Rectal smooth muscle tissue (tissue), 1 donor: Measurements from ENCODE around the gene SLC2A9.

Experiments used
- H3K27ac ChIP-seq: one replicate; pipeline ENCODE4 v1.7.0; 2013; ENCODE audit warnings: low read depth, low read length, inconsistent platforms
- H3K27me3 ChIP-seq: one replicate; pipeline ENCODE4 v1.7.0; 2013; ENCODE audit warnings: low read length; ENCODE audit not compliant: control insufficient read depth, insufficient read depth
- H3K36me3 ChIP-seq: one replicate; pipeline ENCODE4 v1.7.0; 2013; ENCODE audit warnings: low read length; ENCODE audit not compliant: control insufficient read depth, insufficient read depth
- H3K4me1 ChIP-seq: one replicate; pipeline ENCODE4 v1.7.0; 2013; ENCODE audit warnings: low read length; ENCODE audit not compliant: control insufficient read depth, insufficient read depth
- H3K4me3 ChIP-seq: one replicate; pipeline ENCODE4 v1.7.0; 2013; ENCODE audit warnings: low read length
- H3K9ac ChIP-seq: one replicate; pipeline ENCODE4 v1.7.0; 2013; ENCODE audit warnings: low read length

SLC2A9 gene

DNA sequence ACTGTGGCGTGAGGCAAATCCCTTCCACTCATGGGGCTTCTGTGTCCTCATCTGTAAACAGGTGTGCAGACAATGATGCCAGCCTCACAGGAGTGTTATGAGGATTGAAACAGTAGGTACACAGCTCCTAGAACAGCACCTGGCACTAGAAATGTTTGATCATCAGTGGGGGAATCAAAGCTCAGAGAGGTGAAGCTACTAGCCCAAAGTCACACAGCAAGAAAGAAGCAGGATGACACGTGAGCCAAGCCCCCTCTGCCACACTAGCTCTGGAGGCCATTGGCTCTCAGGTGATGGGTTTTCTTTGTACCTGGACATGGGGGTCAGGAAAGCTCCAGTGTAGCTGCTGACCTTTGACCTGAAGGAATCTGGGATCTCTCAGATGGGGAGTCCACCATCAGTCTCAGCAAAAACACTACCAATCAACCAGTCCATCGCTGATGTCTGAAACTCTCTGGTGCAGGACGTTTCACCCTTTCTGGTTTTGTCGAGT, 13.4 kb upstream of the SLC2A9 start:
- no peak overlapping the region for H3K4me3 ChIP-seq
- no peaks in the 10 kb centered on the region for H3K4me1 ChIP-seq
- no peaks in the 10 kb centered on the region for H3K27me3 ChIP-seq
- no peaks in the 10 kb centered on the region for H3K36me3 ChIP-seq
- no peak overlapping the region for H3K27ac ChIP-seq
- no peak overlapping the region for H3K9ac ChIP-seq

- Histone ChIP-seq H3K27me3 (no peaks in the 10 kb centered on the region), H3K4me3 (no peak overlapping the region), H3K27ac (no peak overlapping the region), H3K4me1 (no peaks in the 10 kb centered on the region), H3K36me3 (no peaks in the 10 kb centered on the region), H3K9ac (no peak overlapping the region)
Observed at GRCh38 chr4:10034136-10034535, 12.8 kb upstream of the SLC2A9 start.

GRCh38 chr4:10033191-10033881, 12.0 kb upstream of the SLC2A9 start:
- H3K4me3 ChIP-seq: no peak overlapping the region
- no peaks in the 10 kb centered on the region for H3K4me1 ChIP-seq
- no peaks in the 10 kb centered on the region for H3K27me3 ChIP-seq
- H3K27ac ChIP-seq: peak overlapping the region; percentile 60
- no peaks in the 10 kb centered on the region for H3K36me3 ChIP-seq
- no peak overlapping the region for H3K9ac ChIP-seq

- Histone ChIP-seq H3K4me3 (no peak overlapping the region), H3K9ac (no peak overlapping the region), H3K27me3 (no peaks in the 10 kb centered on the region), H3K36me3 (no peaks in the 10 kb centered on the region), H3K4me1 (no peaks in the 10 kb centered on the region), H3K27ac (peak overlapping the region; percentile 40)
Observed at GRCh38 chr4:10032625-10033024, 11.3 kb upstream of the SLC2A9 start.

DNA sequence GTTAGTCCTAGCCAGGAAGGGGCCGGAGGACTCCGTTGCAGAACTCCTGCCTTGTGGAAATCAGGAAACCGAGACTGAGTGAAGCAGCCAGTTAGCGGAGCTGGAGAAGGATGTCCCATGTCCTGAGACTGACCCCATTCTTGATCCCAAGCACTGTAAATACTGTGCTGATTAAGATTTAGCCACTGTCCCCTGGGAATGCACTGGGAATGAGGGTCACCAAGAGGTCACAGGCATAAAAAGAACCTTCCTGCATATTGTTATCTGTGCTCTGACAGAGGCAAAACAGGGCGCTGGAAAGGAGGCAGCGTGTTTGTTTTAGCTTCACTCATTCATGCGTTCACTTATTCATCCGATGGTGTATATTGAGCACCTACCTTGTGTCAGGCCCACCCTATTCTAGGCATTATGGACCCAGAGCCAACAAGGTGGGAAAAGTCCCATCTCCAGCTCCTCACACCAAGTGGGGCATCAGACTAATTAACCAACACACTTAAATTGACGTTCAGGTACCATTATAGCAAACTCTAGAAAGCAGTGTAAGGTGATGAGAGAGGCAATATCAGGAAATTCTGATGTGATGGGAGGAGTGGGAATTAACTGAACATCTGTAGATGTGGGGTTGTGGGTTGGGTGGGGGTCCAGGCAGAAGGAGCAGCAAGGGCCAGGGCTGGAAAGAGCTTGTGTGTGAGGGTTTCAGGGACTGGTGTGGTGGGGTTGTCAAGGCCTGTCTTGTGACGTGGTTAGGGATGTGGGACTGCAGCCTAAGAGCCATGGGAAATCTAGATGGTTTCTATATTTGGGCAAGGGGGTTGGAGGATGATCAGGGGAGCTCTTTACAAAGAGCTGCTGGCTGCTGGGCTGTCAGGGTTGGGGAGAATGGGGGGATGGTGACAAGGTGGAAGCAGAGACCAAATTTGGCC, 10.6 kb upstream of the SLC2A9 start:
- Histone ChIP-seq H3K27ac (peak overlapping the region; percentile 40), H3K4me3 (no peak overlapping the region), H3K9ac (no peak overlapping the region), H3K36me3 (no peaks in the 10 kb centered on the region), H3K4me1 (no peaks in the 10 kb centered on the region), H3K27me3 (no peaks in the 10 kb centered on the region)

DNA sequence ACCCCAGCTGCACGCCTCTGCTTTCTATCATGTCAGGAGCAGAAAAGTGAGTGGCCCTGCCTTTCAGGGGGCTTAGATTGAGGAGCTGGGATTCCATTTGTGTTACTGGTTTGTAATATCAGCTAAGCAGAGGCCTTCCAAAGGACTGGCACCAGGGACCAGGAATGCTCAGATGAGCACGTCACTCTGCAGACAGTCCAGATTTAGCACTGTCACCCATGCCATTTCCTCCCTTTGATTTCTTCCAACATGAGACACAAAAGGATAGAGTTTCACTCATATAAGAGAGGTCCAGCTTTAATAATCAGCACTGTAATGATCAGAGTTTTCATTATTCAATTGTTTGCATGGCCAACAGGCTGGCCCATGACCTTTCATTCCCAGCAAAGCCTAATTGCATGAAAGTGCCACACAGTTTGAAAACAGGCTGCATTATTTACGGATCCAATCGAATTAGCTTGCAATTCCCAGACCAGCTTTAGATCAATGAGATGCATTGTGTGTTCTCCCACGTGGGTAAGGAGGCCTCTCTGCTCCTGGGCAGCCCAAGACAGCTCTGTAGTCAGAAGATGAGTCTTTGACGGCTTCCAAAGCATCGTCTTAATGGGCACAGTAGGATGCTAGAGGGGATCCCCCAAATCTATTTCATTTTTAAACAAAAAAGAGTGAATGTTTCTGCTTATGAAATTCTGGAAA, 9.8 kb upstream of the SLC2A9 start:
- no peak overlapping the region for H3K4me3 ChIP-seq
- no peaks in the 10 kb centered on the region for H3K27me3 ChIP-seq
- no peak overlapping the region for H3K27ac ChIP-seq
- H3K9ac ChIP-seq: no peak overlapping the region
- no peaks in the 10 kb centered on the region for H3K36me3 ChIP-seq
- H3K4me1 ChIP-seq: no peaks in the 10 kb centered on the region

DNA sequence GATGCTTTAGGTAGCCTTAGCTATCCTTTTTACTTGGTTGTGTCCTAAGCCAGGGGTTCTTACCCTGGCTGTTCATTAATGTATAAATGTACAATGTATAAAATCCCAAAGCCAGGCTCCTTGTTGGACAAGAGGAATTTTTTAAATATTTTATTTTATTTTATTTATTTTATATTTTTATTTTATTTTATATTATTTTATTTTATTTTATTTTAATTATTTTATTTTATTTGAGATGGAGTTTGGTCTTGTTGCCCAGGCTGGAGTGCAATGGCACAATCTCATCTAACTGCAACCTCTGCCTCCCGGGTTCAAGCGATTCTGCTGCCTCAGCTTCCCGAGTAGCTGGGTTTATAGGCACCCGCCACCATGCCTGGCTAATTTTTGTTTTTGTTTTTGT, 8.1 kb upstream of the SLC2A9 start:
- H3K4me1 ChIP-seq: no peaks in the 10 kb centered on the region
- no peak overlapping the region for H3K27ac ChIP-seq
- no peaks in the 10 kb centered on the region for H3K36me3 ChIP-seq
- no peaks in the 10 kb centered on the region for H3K27me3 ChIP-seq
- H3K4me3 ChIP-seq: no peak overlapping the region
- no peak overlapping the region for H3K9ac ChIP-seq

- Histone ChIP-seq H3K36me3 (no peaks in the 10 kb centered on the region), H3K27me3 (no peaks in the 10 kb centered on the region), H3K9ac (no peak overlapping the region), H3K4me3 (no peak overlapping the region), H3K27ac (no peak overlapping the region), H3K4me1 (no peaks in the 10 kb centered on the region)
Observed at GRCh38 chr4:10028910-10029309, 7.6 kb upstream of the SLC2A9 start.

DNA sequence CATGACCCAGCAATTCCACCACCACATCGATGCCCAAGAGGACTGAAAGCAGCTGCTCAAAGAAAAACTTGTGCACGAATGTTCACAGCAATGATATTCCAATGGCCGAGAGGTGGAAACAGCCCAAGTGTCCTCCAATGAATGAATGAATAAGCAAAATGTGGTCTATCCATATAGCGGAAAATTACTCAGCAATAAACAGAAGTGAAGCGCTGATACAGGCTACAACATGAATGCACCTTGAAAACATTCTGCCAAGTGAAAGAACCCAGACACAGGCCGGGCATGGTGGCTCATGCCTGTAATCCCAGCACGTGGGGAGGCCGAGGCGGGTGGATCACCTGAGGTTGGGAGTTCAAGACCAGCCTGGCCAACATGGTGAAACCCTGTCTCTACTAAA, 5.2 kb upstream of the SLC2A9 start:
- no peaks in the 10 kb centered on the region for H3K27me3 ChIP-seq
- no peak overlapping the region for H3K4me3 ChIP-seq
- no peak overlapping the region for H3K9ac ChIP-seq
- no peaks in the 10 kb centered on the region for H3K4me1 ChIP-seq
- H3K36me3 ChIP-seq: no peaks in the 10 kb centered on the region
- H3K27ac ChIP-seq: no peak overlapping the region

- no peak overlapping the region for H3K9ac ChIP-seq
- no peaks in the 10 kb centered on the region for H3K27me3 ChIP-seq
- H3K27ac ChIP-seq: no peak overlapping the region
- no peak overlapping the region for H3K4me3 ChIP-seq
- no peaks in the 10 kb centered on the region for H3K4me1 ChIP-seq
- H3K36me3 ChIP-seq: no peaks in the 10 kb centered on the region
Observed at GRCh38 chr4:10025230-10025806, 4.0 kb upstream of the SLC2A9 start.

- no peaks in the 10 kb centered on the region for H3K4me1 ChIP-seq
Observed at GRCh38 chr4:10024303-10024702, 3.0 kb upstream of the SLC2A9 start.

DNA sequence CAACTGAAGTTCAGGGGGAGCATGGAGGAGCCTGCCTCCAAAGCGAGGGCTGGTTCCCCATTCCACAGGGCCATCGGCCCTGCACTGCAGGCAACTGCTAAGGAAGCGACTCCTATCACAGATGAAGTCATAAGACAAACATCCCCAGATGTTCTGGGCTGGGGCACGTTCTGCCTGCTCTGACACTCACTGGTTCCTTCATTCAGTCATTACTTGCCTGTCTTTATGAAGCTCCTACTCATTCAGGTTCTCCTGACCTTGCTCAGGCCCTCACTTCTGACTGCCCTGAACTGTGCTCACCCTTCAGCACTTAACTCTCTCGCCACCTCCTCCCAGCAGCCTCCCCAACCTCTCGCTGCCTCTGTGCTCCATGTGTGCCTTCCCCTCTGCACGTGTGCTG, 2.5 kb upstream of the SLC2A9 start:
- no peak overlapping the region for H3K9ac ChIP-seq
- H3K4me1 ChIP-seq: no peaks in the 10 kb centered on the region
- H3K27me3 ChIP-seq: no peaks in the 10 kb centered on the region
- peak overlapping the region; percentile 15 for H3K27ac ChIP-seq
- no peaks in the 10 kb centered on the region for H3K36me3 ChIP-seq
- H3K4me3 ChIP-seq: no peak overlapping the region

More at GRCh38 chr4:10024303-10024702, 3.0 kb upstream of the SLC2A9 start:
- Histone ChIP-seq H3K27me3 (no peaks in the 10 kb centered on the region), H3K4me3 (no peak overlapping the region), H3K36me3 (no peaks in the 10 kb centered on the region), H3K27ac (peak overlapping the region; percentile 15), H3K9ac (no peak overlapping the region)
